HEK293T (cell line): Measurements from ENCODE around the gene SFXN4.
"Not testable (repeated sequence)": the region's sequence is repeated elsewhere in the genome, so short reads cannot be mapped to it uniquely, and the experiment has no call there.

Experiments
- CTCF ChIA-PET: fragments of 350-600 bp; formaldehyde crosslinking; extraction: SDS; loops from one replicate; lab custom pipeline; 2021; ENCODE audit warnings: antibody characterized with exemption, inconsistent platforms; lab: Yijun Ruan, JAX
- POLR2A ChIA-PET: fragments of 350-600 bp; formaldehyde crosslinking; extraction: SDS; loops from one replicate; lab custom pipeline; 2020; ENCODE audit warnings: antibody characterized with exemption, inconsistent platforms; lab: Yijun Ruan, JAX
- DNase-seq: peaks from one replicate; pipeline ENCODE4 v3.0.0; 2012; ENCODE audit warnings: mixed read lengths; ENCODE audit errors: extremely low spot score
- ARNT ChIP-seq: fragments of 450-650 bp; IDR thresholded peaks from 2 replicates; pipeline ENCODE4 v1.6.1; 2017; ENCODE audit warnings: mild to moderate bottlenecking
- BHLHE40 ChIP-seq: fragments of 450-650 bp; IDR thresholded peaks from 2 replicates; pipeline ENCODE4 v1.6.1; 2016; ENCODE audit warnings: mild to moderate bottlenecking, moderate library complexity, borderline replicate concordance
- CTBP1 ChIP-seq: fragments of 450-650 bp; IDR thresholded peaks from 2 replicates; pipeline ENCODE4 v1.6.1; 2016; ENCODE audit warnings: borderline replicate concordance
- ELF4 ChIP-seq: fragments of 450-650 bp; IDR thresholded peaks from 2 replicates; pipeline ENCODE4 v1.6.1; 2017; ENCODE audit warnings: antibody characterized with exemption
- FOXA1 ChIP-seq: fragments of 450-650 bp; IDR thresholded peaks from 2 replicates; pipeline ENCODE4 v1.6.1; 2016; ENCODE audit warnings: mild to moderate bottlenecking
- FOXK2 ChIP-seq: fragments of 450-650 bp; IDR thresholded peaks from 2 replicates; pipeline ENCODE4 v1.6.1; 2016; ENCODE audit warnings: mild to moderate bottlenecking
- FOXM1 ChIP-seq: fragments of 450-650 bp; IDR thresholded peaks from 2 replicates; pipeline ENCODE4 v1.6.1; 2017; ENCODE audit warnings: mild to moderate bottlenecking, borderline replicate concordance
- HDGF ChIP-seq: fragments of 450-650 bp; IDR thresholded peaks from 2 replicates; pipeline ENCODE4 v1.6.1; 2017; ENCODE audit warnings: antibody characterized with exemption, borderline replicate concordance
- L3MBTL2 ChIP-seq: fragments of 450-650 bp; conservative IDR thresholded peaks from 2 replicates; pipeline ENCODE4 v1.6.1; 2016; ENCODE audit warnings: mild to moderate bottlenecking
- LEF1 ChIP-seq: fragments of 450-650 bp; IDR thresholded peaks from 2 replicates; pipeline ENCODE4 v1.6.1; 2017; ENCODE audit warnings: mild to moderate bottlenecking, borderline replicate concordance
- NFRKB ChIP-seq: fragments of 450-650 bp; IDR thresholded peaks from 2 replicates; pipeline ENCODE4 v1.6.1; 2016; ENCODE audit warnings: mild to moderate bottlenecking, moderate library complexity
- SP1 ChIP-seq: fragments of 450-650 bp; IDR thresholded peaks from 2 replicates; pipeline ENCODE4 v1.6.1; 2017
- SUZ12 ChIP-seq: fragments of 450-650 bp; IDR thresholded peaks from 2 replicates; pipeline ENCODE4 v1.6.1; 2016; ENCODE audit warnings: mild to moderate bottlenecking
- TARDBP ChIP-seq: fragments of 450-650 bp; IDR thresholded peaks from 2 replicates; pipeline ENCODE4 v1.6.1; 2016
- ZNF384 ChIP-seq: fragments of 450-650 bp; IDR thresholded peaks from 2 replicates; pipeline ENCODE4 v1.6.1; 2016
- TF ChIP-seq, protein P1 (sequence below): fragments of 450-650 bp; IDR thresholded peaks from 2 replicates; pipeline ENCODE4 v1.6.1; 2016

The SFXN4 gene

DNA sequence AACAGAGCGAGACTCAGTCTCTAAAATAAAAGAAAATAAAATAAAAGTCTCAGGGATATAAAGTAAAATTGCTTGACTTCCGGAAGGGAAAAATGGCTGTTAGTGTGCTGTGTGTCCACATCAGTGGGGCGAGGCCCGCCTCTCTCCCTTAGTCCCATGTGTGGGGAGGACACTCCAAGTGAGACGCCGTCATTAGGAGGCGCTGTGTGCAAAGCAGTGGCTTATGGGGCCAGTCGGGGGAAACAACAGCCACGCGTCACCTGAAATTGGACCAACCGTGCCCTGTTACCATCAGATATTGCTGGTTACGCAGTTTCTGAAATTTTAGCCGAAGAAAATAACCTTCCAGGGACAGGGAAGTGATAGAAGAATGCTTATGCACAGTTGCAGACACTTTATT lies 15.8 kb downstream of the SFXN4 start:
- ChIA-PET POLR2A (no interaction called here), CTCF (no interaction called here)
- DNase-seq = peak; percentile 48
- TF ChIP-seq FOXK2 (no peak), HDGF (no peak), ZNF384 (no peak), NFRKB (no peak), ARNT (no peak), SP1 (no peak), LEF1 (no peak), BHLHE40 (no peak), CTBP1 (no peak), L3MBTL2 (no peak), FOXA1 (no peak), FOXM1 (no peak), TARDBP (no peak), SUZ12 (no peak)

DNA sequence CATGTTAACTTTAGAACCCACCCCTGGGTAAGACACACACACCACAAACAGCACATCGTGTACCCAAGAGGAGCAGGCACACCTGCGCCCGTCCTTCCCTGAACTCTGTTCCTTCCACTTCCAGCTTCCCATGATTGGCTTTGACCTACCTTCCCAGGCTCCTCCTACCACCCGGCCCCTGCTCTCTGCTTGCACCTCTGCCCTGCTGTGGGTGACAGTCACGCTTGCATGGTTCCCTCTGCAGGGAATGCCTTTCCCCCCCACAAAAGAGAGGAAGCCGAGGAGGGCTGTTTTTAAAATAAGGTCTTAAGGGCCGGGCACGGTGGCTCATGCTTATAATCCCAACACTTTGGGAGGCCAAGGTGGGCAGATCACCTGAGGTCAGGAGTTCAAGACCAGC lies 16.4 kb downstream of the SFXN4 start:
- TF ChIP-seq CTBP1 = no peak
- TF ChIP-seq FOXK2 = no peak
- no peak for TF ChIP-seq FOXM1
- no peak for TF ChIP-seq BHLHE40
- TF ChIP-seq SP1 = no peak
- no peak for TF ChIP-seq HDGF
- no peak for TF ChIP-seq SUZ12
- TF ChIP-seq LEF1 = no peak
- TF ChIP-seq, protein P1, sequence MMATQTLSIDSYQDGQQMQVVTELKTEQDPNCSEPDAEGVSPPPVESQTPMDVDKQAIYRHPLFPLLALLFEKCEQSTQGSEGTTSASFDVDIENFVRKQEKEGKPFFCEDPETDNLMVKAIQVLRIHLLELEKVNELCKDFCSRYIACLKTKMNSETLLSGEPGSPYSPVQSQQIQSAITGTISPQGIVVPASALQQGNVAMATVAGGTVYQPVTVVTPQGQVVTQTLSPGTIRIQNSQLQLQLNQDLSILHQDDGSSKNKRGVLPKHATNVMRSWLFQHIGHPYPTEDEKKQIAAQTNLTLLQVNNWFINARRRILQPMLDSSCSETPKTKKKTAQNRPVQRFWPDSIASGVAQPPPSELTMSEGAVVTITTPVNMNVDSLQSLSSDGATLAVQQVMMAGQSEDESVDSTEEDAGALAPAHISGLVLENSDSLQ = no peak
- POLR2A ChIA-PET = no interaction called here
- DNase-seq = no peak
- CTCF ChIA-PET = no interaction called here

DNA sequence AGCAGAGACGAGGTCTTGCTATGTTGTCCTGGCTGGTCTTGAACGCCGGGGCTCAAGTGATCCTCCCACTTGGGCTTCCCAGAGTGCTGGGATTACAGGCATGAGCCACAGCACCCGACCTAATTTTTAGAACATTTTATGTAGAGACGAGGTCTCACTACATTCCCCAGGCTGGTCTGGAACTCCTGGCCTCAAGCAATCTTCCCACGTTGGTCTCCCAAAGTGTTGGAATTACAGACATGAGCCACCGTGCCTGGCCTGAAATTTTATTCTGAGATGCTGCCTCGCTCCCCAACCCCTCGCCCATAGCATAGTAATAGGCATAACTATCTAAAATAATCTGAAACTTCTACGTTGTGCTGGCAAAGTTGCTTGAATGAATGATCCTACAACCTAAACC lies 21.9 kb downstream of the SFXN4 start:
- TF ChIP-seq FOXM1 (no peak), L3MBTL2 (no peak), HDGF (no peak), TARDBP (no peak), SP1 (no peak)
- ChIA-PET CTCF (no interaction called here), POLR2A (no interaction called here)
- no peak for DNase-seq

DNA sequence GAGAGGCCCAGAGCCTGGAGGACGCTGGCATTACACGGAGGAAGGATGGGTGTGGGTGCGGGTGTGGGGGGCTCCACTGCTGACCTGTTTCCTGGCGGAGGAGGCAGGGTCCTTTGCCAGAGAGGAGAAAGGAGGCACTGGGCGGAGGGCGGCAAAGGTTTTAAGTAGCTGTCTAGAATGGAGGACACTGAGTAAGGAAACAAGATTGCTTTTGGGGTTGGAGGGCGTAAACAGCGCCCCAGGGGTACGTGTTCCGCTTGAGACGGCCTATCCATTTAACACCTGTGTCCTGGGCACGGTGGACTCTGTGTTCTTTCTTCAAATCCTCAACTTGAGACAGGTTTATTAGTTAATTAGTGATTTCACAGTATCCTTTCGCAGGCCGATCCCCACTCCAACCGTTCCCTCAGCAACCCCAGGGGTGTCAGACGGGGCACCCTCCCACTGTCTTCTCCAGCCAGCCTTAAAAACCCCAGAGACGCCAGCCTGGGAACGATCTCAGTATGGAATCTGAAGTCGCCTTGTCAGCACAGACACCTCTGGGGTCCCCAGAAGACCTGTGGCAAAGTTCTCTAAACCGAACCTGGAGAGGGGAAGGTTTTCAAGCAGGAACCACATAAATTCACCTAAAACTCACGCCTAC lies 24.8 kb downstream of the SFXN4 start:
- TF ChIP-seq NFRKB = no peak
- no peak for TF ChIP-seq FOXM1
- TF ChIP-seq FOXA1 = no peak
- no peak for TF ChIP-seq HDGF
- no peak for TF ChIP-seq BHLHE40
- no peak for TF ChIP-seq SUZ12
- TF ChIP-seq CTBP1 = no peak
- TF ChIP-seq SP1 = no peak
- TF ChIP-seq ARNT = no peak
- no peak for TF ChIP-seq ZNF384
- TF ChIP-seq FOXK2 = no peak
- no peak for TF ChIP-seq LEF1
- no peak for TF ChIP-seq TARDBP
- no peak for TF ChIP-seq L3MBTL2
- POLR2A ChIA-PET = no interaction called here
- CTCF ChIA-PET = no interaction called here
- DNase-seq = no peak

DNA sequence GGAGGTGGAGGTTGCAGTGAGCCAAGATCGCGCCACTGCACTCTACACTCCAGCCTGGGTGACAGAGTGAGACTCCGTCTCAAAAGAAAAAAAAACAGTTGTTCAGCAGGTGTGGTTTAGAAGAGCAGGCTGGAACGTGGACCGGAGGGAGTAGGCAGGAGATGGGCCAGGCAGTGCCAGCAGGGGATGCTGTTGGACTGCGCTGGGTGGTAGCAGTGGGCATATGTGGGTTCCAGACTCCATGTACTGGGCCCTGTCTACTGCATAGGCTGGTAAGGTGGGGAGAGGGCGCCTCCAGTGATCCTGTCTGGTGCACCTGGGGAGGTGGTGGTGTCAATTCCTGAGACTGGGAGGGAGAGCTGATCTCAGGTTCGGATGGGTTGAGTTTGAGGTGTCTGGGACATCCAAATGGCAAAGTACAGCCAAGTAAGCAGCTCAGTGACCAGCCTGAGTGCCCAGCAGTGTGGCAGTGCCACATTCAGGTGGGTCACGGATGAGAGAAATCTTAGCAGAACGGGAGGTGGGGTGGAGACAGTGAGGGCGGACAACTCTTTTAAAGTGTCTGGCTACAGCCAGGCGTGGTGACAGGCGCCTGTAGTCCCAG lies 25.9 kb downstream of the SFXN4 start:
- peak; percentile 43 for DNase-seq
- ChIA-PET POLR2A (no interaction called here), CTCF (interaction anchor here (0.6 to 2.7 kb wide), 2 partner anchors 59 to 64 kb away, joined by 3 to 8 read pairs; no protein-coding TSS in a partner anchor)
- TF ChIP-seq ARNT (no peak), SP1 (no peak), BHLHE40 (no peak), CTBP1 (no peak), LEF1 (no peak), FOXM1 (no peak), TARDBP (no peak), SUZ12 (no peak), ELF4 (no peak), ZNF384 (no peak), L3MBTL2 (no peak)

DNA sequence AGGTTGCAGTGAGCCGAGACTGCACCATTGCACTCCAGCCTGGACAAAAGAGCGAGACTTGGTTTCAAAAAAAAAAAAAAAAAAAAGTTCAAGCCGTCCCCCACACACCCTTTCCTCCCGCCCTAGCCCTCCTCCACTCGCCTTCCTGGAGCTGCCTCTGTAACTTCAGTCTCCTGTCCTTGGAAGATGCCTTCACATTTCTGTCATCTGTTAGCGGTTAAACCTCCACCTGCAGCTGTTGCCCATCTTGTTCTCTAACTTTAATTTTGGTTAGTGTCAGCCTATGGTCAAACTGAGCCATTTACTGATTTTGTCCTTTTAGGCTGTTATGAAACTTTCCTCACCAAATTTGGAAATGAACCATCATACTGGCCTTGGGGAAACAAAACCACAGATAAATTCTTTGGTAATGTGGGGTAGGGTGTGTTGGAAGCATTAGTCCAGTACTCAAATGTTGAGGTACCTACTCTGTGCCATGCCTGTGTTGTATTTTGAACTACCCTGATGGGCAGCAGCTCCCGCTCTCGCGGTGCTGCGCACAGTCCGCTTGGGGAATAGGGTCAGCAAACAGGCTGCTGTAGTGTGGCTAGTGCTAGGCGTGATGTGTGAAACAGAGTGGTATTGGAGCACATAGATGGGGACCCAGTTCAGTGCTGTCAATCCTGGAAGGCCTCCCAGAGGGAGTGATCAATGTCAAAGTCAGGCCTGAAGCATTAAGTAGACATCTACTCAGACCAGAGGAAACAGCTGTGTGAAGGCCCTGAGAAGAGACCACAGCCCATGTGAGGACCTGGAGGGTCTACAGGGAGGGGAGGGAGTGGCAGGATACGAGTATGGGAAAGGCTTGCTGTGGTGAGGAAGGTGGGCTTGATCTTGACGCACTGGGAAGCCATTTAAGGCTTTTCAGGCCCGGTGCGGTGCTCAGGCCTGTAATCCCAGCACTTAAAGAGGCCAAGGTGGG lies 26.9 kb downstream of the SFXN4 start:
- ChIA-PET CTCF (interaction anchor here (2.7 kb wide), 1 partner anchor 60 kb away, joined by 8 read pairs; no protein-coding TSS in a partner anchor), POLR2A (no interaction called here)
- no peak for DNase-seq
- TF ChIP-seq, protein P1 = no peak
- no peak for TF ChIP-seq ARNT
- TF ChIP-seq SP1 = no peak
- TF ChIP-seq ZNF384 = no peak
- no peak for TF ChIP-seq ELF4
- TF ChIP-seq CTBP1 = no peak
- no peak for TF ChIP-seq SUZ12
- no peak for TF ChIP-seq BHLHE40
- no peak for TF ChIP-seq NFRKB
- TF ChIP-seq LEF1 = no peak
- no peak for TF ChIP-seq FOXK2
- no peak for TF ChIP-seq TARDBP
- TF ChIP-seq L3MBTL2 = no peak
- TF ChIP-seq FOXM1 = no peak
- no peak for TF ChIP-seq HDGF
- TF ChIP-seq FOXA1 = no peak

DNA sequence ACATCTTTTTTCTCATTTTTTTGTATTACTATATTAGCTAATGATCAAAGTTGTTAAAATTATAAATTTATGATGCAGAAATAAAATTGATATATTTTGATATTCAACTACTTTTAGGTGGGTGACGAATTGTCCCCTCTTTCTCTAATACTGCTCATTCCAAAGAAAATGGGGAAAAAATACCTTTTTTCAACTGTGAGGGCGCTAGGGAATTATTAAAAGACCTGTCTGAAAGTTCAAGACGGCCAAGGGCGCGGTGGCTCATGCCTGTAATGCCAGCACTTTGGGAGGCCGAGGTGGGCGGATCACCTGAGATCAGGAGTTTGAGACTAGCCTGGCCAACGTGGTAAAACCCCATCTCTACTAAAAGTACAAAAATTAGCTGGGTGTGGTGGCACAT lies 27.6 kb downstream of the SFXN4 start:
- DNase-seq, POLR2A ChIA-PET: not testable (repeated sequence)
- CTCF ChIA-PET = interaction anchor here (2.7 kb wide), 1 partner anchor 61 kb away, joined by 8 read pairs; no protein-coding TSS in a partner anchor
